Effector memory CD4-positive, alpha-beta T cell (primary cell): ENCODE data around the gene STRADB.
"Not testable (repeated sequence)": the region's sequence is repeated elsewhere in the genome, so short reads cannot be mapped to it uniquely, and the experiment has no call there.

Experiments
- DNase-seq, 3 donors: peaks; one replicate each; pipeline ENCODE4 v3.0.0-alpha.2; 2020
- H3K27ac ChIP-seq: 2 replicates; pipeline ENCODE4 v1.7.0; 2013; ENCODE audit warnings: mild to moderate bottlenecking, low read length, moderate library complexity; ENCODE audit not compliant: insufficient read depth, poor library complexity, severe bottlenecking
- H3K27me3 ChIP-seq: replicated peaks from 2 replicates; pipeline ENCODE4 v1.7.0; 2013; ENCODE audit warnings: mild to moderate bottlenecking, low read length; ENCODE audit not compliant: insufficient read depth, control insufficient read depth, poor library complexity, severe bottlenecking
- H3K36me3 ChIP-seq: 2 replicates; pipeline ENCODE4 v1.7.0; 2013; ENCODE audit warnings: mild to moderate bottlenecking, low read length, moderate library complexity; ENCODE audit not compliant: control insufficient read depth, insufficient read depth
- H3K4me1 ChIP-seq: 2 replicates; pipeline ENCODE4 v1.7.0; 2013; ENCODE audit warnings: low read length, mild to moderate bottlenecking; ENCODE audit not compliant: control insufficient read depth, insufficient read depth, poor library complexity, severe bottlenecking
- H3K4me3 ChIP-seq: 2 replicates; pipeline ENCODE4 v1.7.0; 2013; ENCODE audit warnings: low read length, low read depth, mild to moderate bottlenecking; ENCODE audit not compliant: insufficient read depth, poor library complexity, severe bottlenecking
- H3K9me3 ChIP-seq: 2 replicates; pipeline ENCODE4 v1.7.0; 2013; ENCODE audit warnings: mild to moderate bottlenecking, low read length, moderate library complexity; ENCODE audit not compliant: control insufficient read depth

The STRADB gene

GRCh38 chr2:201430322-201430721 lies 21.2 kb upstream of the STRADB start:
- H3K27ac ChIP-seq, H3K27me3 ChIP-seq, H3K9me3 ChIP-seq, H3K4me3 ChIP-seq, DNase-seq, H3K36me3 ChIP-seq: not testable (repeated sequence)
- peaks cover 25% of the 10 kb centered on the region for H3K4me1 ChIP-seq

DNA sequence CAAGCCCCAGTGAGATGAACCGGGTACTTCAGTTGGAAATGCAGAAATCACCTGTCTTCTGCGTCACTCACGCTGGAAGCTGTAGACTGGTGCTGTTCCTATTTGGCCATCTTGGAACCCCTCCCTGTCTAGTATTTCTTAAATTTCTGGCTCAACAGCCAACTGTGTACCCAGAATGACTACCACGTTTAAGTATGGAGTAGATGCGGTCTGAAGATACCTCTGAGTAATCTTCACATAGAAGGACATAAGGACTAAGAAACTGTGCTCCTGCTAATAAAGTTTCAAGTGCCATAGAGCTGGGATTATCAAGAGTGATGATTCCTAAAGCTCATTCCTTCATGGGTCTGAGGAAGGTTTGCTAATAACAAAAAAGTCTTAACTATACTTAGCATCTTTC lies 20.7 kb upstream of the STRADB start:
- Histone ChIP-seq H3K36me3 (peaks cover 5% of the 10 kb centered on the region), H3K9me3 (no peaks in the 10 kb centered on the region), H3K4me1 (peaks cover 25% of the 10 kb centered on the region), H3K4me3 (no peak overlapping the region), H3K27ac (no peak overlapping the region), H3K27me3 (no peaks in the 10 kb centered on the region)
- no peak for DNase-seq

- H3K36me3 ChIP-seq: peaks cover 5% of the 10 kb centered on the region
- H3K4me1 ChIP-seq: peaks cover 25% of the 10 kb centered on the region
- no peak overlapping the region for H3K4me3 ChIP-seq
- no peak for DNase-seq
- H3K27me3 ChIP-seq: no peaks in the 10 kb centered on the region
- H3K9me3 ChIP-seq: no peaks in the 10 kb centered on the region
- H3K27ac ChIP-seq: peak overlapping the region; percentile 40
These were observed 19.4 kb upstream of the STRADB start for GRCh38 chr2:201432038-201432620.

DNA sequence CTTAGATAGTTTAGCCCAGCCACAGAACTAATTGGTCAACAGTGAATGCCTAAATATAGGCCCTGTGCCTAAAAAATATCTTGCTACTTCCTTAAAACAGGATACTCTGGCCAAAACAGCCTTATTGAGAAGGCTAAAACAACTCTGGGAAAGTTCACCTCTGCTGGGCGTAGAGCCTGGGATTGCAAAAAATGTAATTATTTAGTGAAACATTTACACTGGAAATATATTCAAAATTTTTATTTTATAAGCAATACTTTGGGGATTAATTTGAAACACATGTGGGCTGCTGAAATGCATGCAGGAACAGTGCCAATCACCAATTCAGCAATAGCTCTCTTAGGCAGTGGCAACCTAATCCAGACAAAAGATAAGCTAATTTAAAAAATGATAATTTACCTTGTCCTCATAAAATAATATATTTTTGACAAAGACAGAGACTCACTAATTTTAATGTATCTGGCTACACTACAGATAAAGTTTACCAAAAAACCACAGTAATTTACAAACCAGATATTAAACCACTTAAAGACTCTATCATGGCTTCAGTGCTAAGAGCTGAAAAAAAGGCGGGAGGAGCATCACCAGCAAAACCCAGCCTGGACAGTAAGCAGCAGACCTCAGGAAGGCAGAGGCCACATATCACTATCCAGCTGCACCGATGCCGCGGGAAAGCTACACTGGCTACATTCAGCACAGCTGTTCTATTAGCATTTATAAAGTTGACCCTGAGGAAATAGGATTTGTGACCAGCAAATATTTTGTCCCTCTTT lies 18.7 kb upstream of the STRADB start:
- Histone ChIP-seq H3K4me3 (no peak overlapping the region), H3K27me3 (no peaks in the 10 kb centered on the region), H3K9me3 (no peaks in the 10 kb centered on the region), H3K36me3 (peaks cover 5% of the 10 kb centered on the region), H3K27ac (peak overlapping the region; percentile 40), H3K4me1 (peaks cover 25% of the 10 kb centered on the region)
- DNase-seq: no peak

- Histone ChIP-seq H3K27me3 (no peaks in the 10 kb centered on the region), H3K4me1 (peaks cover 25% of the 10 kb centered on the region), H3K4me3 (no peak overlapping the region), H3K36me3 (peaks cover 5% of the 10 kb centered on the region), H3K9me3 (no peaks in the 10 kb centered on the region), H3K27ac (peak overlapping the region; percentile 40)
- DNase-seq: no peak
These were observed 18.0 kb upstream of the STRADB start for GRCh38 chr2:201433394-201433995.

GRCh38 chr2:201436141-201436540 lies 15.4 kb upstream of the STRADB start:
- Histone ChIP-seq H3K4me1 (peaks cover 25% of the 10 kb centered on the region), H3K9me3 (no peaks in the 10 kb centered on the region), H3K27me3 (no peaks in the 10 kb centered on the region), H3K36me3 (peaks cover 4% of the 10 kb centered on the region), H3K27ac (no peak overlapping the region), H3K4me3 (no peak overlapping the region)
- DNase-seq: no peak

DNA sequence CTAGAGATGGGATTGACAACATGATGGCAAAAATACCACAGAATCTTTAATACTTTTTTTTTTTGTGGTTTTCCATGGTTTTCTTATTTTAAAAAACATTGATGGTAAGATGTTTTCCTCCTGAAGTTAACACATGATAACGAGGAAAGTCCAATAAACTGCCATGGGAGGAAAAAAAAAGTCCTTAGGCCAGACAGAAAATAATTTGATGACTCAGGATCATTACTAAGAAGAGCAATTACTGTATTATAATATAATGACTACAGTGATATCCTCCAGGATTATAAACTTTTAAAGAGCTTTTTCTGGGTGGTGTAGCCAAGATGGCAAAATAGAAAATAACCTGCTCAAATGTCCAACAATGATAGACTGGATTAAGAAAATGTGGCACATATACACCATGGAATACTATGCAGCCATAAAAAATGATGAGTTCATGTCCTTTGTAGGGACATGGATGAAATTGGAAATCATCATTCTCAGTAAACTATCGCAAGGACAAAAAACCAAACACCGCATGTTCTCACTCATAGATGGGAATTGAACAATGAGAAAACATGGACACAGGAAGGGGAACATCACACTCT lies 12.1 kb upstream of the STRADB start:
- H3K27me3 ChIP-seq, H3K9me3 ChIP-seq, H3K4me3 ChIP-seq, H3K27ac ChIP-seq, H3K4me1 ChIP-seq, H3K36me3 ChIP-seq, DNase-seq: not testable (repeated sequence)

DNA sequence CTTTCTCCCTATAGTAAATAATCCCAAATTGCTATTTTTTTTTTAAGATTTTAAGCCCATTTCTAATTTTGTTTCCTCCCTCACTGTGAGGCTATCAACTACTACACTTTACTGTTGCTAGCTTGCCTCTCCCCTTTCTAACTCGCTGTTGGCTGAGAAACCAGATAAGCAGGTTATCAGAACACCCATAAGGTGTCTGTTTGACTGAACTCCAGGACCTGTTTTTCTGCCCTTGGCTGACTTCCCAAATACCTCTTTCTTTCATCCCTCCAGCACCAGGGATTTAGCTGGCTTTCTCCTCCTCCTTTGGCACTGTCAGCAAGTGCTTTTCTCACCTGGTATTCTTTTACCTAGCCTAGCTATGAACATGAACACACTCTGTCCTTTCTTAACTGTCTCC lies 11.4 kb upstream of the STRADB start:
- Histone ChIP-seq H3K27ac (no peak overlapping the region), H3K4me3 (no peak overlapping the region), H3K36me3 (peaks cover 2% of the 10 kb centered on the region), H3K9me3 (no peaks in the 10 kb centered on the region), H3K27me3 (no peaks in the 10 kb centered on the region), H3K4me1 (no peaks in the 10 kb centered on the region)
- DNase-seq: no peak

DNA sequence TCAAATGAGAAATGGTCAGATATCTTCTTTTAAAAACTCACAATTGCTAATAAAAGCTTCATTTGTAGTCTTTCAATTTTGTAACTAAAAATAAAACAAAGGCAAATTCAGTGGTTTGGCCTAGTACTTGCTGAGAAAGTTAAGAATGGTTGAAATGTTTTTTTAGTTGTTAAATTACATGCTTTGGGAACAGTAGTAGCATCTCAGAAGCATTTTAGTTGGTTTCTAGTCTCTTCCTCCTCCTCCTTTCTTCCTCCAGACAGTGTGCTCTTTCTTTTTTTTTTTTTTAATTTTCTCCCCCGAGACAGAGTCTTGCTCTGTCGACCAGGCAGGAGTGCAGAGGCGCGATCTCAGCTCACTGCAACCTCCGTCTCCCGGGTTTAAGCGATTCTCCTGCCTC lies 10.1 kb upstream of the STRADB start:
- Histone ChIP-seq H3K4me3 (no peak overlapping the region), H3K27ac (no peak overlapping the region), H3K4me1 (peaks cover 2% of the 10 kb centered on the region), H3K9me3 (no peaks in the 10 kb centered on the region), H3K27me3 (no peaks in the 10 kb centered on the region), H3K36me3 (peaks cover 2% of the 10 kb centered on the region)
- no peak for DNase-seq
